Lower leg skin (tissue), 4 donors: ENCODE measurements around the gene PRAF2. TPM values are rescaled to one million over a fixed set of nuclear protein-coding genes. Genes with fewer than 3 reads are reported as not detected.
A peak's percentile ranks its signal among the peaks of the same experiment; 100 is the strongest.

Source experiments
- DNase-seq, 2 donors: peaks; one replicate each; pipeline ENCODE4 v3.0.0-alpha.2; 2019; ENCODE audit warnings: low spot score in 2 of 2
- H3K4me3 ChIP-seq: fragments of 200-600 bp; sonication (generic); 2 replicates; pipeline ENCODE4 v1.5.1; 2017; ENCODE audit warnings: mild to moderate bottlenecking, low read depth; ENCODE audit not compliant: poor library complexity, severe bottlenecking
- POLR2A ChIP-seq, 2 donors: fragments of 450-650 bp; IDR thresholded peaks; one replicate each; pipeline ENCODE4 v1.6.1; 2016 to 2017; ENCODE audit warnings: antibody characterized with exemption in 2 of 2, mild to moderate bottlenecking in 1 of 2, moderate library complexity in 1 of 2
- WGBS, 2 donors: methylation state at CpG; one replicate each; pipeline ENCODE4 v1.1.5; 2018; 5-methylcytosine and 5-hydroxymethylcytosine counted together
- intact Hi-C: fragments of 100-400 bp; cut with DNase I; formaldehyde crosslinking; loops from one replicate; pipeline ENCODE4 v1.15.0; 2023; ENCODE audit warnings: low total_unique reads
- total RNA-seq, 4 donors: library from RNA; depleted of rRNA; stranded (reverse); fragments of >200 nt; gene quantifications; one replicate each; pipeline ENCODE4 v1.1.0, GENCODE V29; 2016
- TF ChIP-seq, protein P1 (sequence below), 3 donors: fragments of 450-650 bp; IDR thresholded peaks; one replicate each; pipeline ENCODE4 v1.5.1; 2016; ENCODE audit warnings: antibody characterized with exemption in 3 of 3, mild to moderate bottlenecking in 3 of 3, moderate library complexity in 2 of 3

PRAF2 gene
- total RNA-seq, 4 donors from 2014 or later: 6.2 to 11.2 (median 7.7) TPM

DNA sequence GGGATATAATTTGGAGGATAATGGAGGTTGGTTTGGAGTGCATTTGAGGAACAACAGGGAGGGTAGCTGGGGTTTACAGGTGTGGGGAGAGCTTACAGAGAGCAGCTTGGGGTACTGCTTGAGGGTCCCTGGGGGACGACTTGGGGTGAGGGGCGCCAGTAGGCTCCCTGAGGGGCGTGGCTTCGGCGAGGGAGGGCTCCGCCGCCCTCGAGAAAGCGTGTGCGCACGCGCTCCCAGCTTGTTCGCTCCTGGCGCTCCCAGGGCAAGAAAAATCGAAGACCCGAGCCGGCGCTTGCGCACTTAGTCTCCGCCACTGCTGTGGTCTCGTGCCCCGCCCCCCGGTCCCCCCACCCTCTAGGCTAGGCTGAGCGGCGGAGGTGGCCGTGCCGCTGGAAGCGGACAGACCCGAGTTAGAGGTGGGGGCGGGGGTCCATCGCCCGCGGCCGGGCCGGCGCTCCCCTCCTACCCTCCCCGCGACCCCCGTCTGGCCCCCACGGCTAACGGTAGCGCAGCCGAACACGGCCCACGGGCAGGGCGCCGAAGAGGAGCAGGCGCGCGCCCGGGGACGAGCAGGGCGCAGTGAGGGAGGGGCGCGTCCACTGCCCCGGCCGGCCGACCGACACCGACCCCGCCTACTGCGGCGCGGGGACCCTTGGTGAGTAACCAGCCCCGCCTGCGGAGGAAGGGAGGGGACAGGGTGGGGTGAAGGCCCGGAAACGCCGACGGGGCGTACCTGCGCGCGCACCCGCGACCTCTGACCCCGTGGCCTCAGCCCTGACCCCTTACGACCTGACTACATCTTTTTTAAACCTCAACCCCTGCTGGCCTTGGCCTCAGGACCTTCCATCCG is 20.4 kb downstream of the PRAF2 start:
- TF ChIP-seq, protein P1, sequence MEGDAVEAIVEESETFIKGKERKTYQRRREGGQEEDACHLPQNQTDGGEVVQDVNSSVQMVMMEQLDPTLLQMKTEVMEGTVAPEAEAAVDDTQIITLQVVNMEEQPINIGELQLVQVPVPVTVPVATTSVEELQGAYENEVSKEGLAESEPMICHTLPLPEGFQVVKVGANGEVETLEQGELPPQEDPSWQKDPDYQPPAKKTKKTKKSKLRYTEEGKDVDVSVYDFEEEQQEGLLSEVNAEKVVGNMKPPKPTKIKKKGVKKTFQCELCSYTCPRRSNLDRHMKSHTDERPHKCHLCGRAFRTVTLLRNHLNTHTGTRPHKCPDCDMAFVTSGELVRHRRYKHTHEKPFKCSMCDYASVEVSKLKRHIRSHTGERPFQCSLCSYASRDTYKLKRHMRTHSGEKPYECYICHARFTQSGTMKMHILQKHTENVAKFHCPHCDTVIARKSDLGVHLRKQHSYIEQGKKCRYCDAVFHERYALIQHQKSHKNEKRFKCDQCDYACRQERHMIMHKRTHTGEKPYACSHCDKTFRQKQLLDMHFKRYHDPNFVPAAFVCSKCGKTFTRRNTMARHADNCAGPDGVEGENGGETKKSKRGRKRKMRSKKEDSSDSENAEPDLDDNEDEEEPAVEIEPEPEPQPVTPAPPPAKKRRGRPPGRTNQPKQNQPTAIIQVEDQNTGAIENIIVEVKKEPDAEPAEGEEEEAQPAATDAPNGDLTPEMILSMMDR (IDR thresholded peaks at IDR 0.05): no peak
- no peak for DNase-seq
- peak overlapping the region; percentile 50 for H3K4me3 ChIP-seq
- 5 to 34% methylated on average over 12 to 58 of the region's 79 CpGs for WGBS, 2 donors
- intact Hi-C loops: no loop called here

DNA sequence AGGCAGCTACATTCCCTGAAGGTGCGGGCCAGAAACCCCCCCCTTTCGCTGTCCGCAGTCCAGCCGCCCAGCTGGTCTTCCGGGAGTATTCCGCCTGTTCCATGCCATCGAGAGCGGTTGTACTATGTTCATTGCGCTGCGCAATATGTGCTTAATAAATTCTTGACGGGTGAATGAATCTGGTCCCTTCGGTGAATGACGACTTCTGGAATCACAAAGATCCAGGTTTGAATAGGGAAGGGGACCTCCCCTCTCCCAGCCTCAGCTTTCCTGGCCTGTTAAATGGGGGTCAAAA is 29.9 kb downstream of the PRAF2 start:
- 10 to 43% methylated on average over 9 to 13 of the region's 13 CpGs for WGBS, 2 donors
- no peak overlapping the region for H3K4me3 ChIP-seq
- no peak for DNase-seq
- TF ChIP-seq POLR2A (IDR thresholded peaks at IDR 0.05): no peak
- TF ChIP-seq, protein P1 (IDR thresholded peaks at IDR 0.05): no peak
- intact Hi-C loops: no loop called here

DNA sequence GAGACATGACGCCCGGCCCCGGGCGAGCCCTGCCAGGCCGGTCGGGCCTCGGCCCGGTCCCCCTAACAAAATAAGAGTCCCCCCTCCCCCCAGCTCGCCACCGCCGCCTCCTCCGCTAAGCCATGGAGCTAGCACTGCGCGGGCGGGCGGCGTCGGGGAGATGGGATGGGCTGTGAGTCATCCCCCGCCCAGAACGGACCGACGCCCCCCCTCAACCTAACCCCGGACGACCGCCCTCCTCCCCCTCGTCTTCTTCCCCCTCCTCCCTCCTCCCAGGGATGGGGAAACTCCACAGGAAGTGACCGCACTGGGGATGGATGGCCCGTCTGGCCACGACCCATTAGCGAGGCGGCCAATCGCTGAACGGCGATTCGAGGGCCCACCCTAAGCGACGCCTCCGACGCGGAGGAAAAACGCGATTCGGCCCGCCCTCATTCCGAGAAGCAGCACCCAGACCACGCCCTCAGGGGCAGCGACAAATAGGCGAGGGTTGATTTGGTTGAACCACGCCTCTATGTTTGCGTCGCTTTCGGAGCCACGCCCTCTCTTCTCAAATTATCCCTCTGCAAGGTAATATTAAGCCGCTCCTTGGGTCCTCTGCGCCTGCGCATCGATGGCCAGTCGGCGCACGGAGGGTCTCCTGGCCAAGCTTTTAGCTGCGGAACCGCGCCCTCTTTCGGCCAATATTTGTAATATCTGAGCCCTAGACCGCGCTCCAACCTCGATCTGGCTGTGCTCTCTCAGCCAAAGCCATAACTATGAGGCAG is 30.4 kb downstream of the PRAF2 start, which contains the start of gene TFE3:
TSS of gene TFE3 (minus strand) at position 138 of the 767 bp plus-strand sequence. CDS start at position 7, 131 bp downstream.
- peak within 1 kb of the TSS; percentile 64 for H3K4me3 ChIP-seq
- intact Hi-C loops: no loop called here
- peak; percentile 99 for DNase-seq
- WGBS, 2 donors: 3 to 47% methylated on average over 7 to 49 of the region's 67 CpGs
- no peak for TF ChIP-seq POLR2A (IDR thresholded peaks at IDR 0.05)
- TF ChIP-seq, protein P1 (IDR thresholded peaks at IDR 0.05): peak in 1 of 3 donors; percentile 37

DNA sequence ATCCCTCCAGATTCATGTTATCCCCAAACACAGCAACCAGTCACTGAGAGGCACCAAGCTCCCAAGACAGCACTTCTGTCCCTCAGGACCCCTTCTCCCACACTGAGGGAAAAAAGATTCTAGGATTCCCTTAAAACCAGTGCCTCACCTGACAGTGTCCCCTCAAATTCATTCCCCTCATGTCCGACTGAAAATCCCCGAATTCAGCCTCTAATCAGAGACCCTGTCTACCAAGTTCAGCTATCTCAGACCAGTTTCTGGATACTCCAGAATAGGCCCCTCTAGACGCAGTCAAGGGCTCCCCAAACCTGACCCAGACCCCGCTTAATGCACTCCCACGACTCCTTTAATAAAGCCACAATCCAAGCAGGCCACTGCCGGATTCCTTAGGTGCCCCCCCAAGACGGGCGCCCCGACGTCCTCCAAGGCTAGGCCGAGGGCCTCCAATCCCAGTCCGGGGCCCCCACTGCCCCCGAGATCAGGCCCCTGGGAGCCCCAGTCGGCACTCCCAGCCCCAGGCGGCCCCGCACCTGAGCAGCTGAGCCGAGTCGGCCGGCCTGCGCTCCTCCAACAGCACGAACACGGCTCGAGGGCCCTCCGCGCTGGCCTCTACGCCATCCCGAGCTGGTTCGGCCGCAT is 31.1 kb downstream of the PRAF2 start:
- 0 to 61% methylated on average over 18 to 22 of the region's 29 CpGs for WGBS, 2 donors
- DNase-seq: no peak
- intact Hi-C loops: no loop called here
- TF ChIP-seq, protein P1 (IDR thresholded peaks at IDR 0.05): no peak
- TF ChIP-seq POLR2A (IDR thresholded peaks at IDR 0.05): no peak
- H3K4me3 ChIP-seq: peak overlapping the region; percentile 64

DNA sequence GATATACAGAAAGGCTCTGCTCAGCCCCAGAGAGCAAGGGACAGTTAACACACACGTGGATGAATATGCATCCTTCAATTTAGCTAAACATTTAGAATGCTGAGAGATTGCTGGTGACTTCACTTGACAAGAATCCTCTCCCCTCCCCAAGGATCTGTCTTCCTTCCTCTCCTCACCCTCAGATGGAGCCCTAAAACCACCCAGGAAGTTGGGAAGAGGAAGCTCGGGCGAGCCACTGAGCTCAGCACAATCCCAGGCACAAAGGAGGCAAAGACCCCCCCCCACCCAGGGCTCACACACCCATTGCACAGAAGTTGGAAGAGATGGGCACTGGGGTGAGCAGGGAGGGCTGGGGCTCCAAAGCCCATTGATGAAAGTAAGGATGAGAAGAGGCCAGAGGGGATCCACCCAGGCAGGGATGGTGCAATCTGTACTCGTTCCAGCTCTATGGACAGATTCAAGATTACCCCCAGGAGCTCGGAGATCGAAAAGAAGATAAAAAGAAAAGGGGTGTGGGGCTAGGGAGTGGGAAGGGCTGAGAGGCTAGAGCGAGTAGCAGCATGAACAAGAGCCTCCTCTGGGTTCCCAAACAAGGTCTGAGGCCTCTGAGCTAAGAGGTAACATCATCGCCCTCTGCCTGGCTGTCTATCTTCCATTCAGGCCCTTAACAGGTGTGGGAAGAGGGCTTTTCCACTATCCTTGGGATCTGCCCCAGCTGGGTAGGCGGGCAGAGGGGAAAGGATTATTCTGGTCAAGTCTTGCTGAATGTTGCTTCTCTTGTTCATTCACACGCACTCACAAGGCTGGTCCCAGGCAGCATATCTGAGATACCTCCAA is 31.8 kb downstream of the PRAF2 start:
- peak overlapping the region; percentile 64 for H3K4me3 ChIP-seq
- no peak for DNase-seq
- WGBS, 2 donors: 4 to 26% methylated on average over 9 to 10 of the region's 10 CpGs
- intact Hi-C loops: no loop called here
- TF ChIP-seq POLR2A (IDR thresholded peaks at IDR 0.05): no peak
- TF ChIP-seq, protein P1 (IDR thresholded peaks at IDR 0.05): no peak
